ENCODE data around the gene SLC7A7.

The SLC7A7 gene

GRCh38 chr14:22843123-22843925, 28.1 kb upstream of the SLC7A7 start:
- TF ChIP-seq, protein P1, sequence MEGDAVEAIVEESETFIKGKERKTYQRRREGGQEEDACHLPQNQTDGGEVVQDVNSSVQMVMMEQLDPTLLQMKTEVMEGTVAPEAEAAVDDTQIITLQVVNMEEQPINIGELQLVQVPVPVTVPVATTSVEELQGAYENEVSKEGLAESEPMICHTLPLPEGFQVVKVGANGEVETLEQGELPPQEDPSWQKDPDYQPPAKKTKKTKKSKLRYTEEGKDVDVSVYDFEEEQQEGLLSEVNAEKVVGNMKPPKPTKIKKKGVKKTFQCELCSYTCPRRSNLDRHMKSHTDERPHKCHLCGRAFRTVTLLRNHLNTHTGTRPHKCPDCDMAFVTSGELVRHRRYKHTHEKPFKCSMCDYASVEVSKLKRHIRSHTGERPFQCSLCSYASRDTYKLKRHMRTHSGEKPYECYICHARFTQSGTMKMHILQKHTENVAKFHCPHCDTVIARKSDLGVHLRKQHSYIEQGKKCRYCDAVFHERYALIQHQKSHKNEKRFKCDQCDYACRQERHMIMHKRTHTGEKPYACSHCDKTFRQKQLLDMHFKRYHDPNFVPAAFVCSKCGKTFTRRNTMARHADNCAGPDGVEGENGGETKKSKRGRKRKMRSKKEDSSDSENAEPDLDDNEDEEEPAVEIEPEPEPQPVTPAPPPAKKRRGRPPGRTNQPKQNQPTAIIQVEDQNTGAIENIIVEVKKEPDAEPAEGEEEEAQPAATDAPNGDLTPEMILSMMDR (IDR thresholded peaks at IDR 0.05; ENCODE audit: low read depth, low read length) = no peak
- no peak for DNase-seq (ENCODE audit: low read depth in 2 of 2)
- no peak overlapping the region for H3K4me3 ChIP-seq (replicated peaks in 1 of 2; ENCODE audit: low read depth in 2 of 2, low read length in 2 of 2)

DNA sequence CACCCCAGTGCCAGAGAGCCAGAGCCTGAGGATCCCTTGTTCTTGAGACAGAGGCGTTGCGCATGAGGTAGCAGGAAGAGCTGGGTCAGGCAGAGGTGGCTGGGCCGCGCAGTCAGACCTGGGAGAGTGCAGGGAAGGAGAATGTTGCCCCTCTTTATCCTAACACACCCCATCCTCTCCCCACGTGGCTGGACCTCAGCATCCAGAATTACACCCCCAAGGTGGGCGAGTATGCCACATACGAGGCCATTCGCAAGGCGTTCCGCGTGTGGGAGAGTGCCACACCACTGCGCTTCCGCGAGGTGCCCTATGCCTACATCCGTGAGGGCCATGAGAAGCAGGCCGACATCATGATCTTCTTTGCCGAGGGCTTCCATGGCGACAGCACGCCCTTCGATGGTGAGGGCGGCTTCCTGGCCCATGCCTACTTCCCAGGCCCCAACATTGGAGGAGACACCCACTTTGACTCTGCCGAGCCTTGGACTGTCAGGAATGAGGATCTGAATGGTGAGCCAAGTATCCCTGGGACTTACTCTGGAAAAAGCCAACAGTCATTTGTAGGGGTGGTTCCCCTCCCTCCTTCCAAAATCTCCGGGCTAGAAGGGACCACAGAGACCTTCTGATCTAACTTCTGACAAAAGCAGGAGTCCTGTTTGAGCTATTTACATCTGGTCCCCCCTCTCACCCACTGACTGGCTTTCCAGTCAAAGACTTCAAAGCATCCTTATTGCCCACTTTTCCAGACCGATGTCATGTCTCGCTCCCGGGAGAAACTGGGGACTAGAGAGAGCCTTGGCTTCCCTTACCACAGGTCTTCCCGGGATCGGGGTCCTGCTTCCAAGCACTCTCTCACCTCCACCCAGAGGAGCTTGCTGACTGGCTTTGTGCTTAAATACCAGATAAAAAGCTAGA, 27.2 kb upstream of the SLC7A7 start:
- TF ChIP-seq, protein P1 (IDR thresholded peaks at IDR 0.05; ENCODE audit: low read depth, low read length) = no peak
- H3K4me3 ChIP-seq (replicated peaks in 1 of 2; ENCODE audit: low read depth in 2 of 2, low read length in 2 of 2) = no peak overlapping the region
- DNase-seq (ENCODE audit: low read depth in 2 of 2) = no peak

- H3K4me3 ChIP-seq (replicated peaks in 1 of 2; ENCODE audit: low read depth in 2 of 2, low read length in 2 of 2) = no peak overlapping the region
- no peak for DNase-seq (ENCODE audit: low read depth in 2 of 2)
- TF ChIP-seq, protein P1 (IDR thresholded peaks at IDR 0.05; ENCODE audit: low read depth, low read length) = no peak
Measured at GRCh38 chr14:22841769-22842168, 26.5 kb upstream of the SLC7A7 start.

GRCh38 chr14:22841311-22841710, 26.1 kb upstream of the SLC7A7 start:
- DNase-seq (ENCODE audit: low read depth in 2 of 2) = no peak
- no peak overlapping the region for H3K4me3 ChIP-seq (replicated peaks in 1 of 2; ENCODE audit: low read depth in 2 of 2, low read length in 2 of 2)
- TF ChIP-seq, protein P1 (IDR thresholded peaks at IDR 0.05; ENCODE audit: low read depth, low read length) = no peak

GRCh38 chr14:22839159-22839779, 24.0 kb upstream of the SLC7A7 start:
- peak overlapping the region; percentile 91 to 94 for H3K4me3 ChIP-seq (replicated peaks in 1 of 2; ENCODE audit: low read depth in 2 of 2, low read length in 2 of 2)
- TF ChIP-seq, protein P1 (IDR thresholded peaks at IDR 0.05; ENCODE audit: low read depth, low read length) = no peak
- peak; percentile 65 to 71 for DNase-seq (ENCODE audit: low read depth in 2 of 2)

DNA sequence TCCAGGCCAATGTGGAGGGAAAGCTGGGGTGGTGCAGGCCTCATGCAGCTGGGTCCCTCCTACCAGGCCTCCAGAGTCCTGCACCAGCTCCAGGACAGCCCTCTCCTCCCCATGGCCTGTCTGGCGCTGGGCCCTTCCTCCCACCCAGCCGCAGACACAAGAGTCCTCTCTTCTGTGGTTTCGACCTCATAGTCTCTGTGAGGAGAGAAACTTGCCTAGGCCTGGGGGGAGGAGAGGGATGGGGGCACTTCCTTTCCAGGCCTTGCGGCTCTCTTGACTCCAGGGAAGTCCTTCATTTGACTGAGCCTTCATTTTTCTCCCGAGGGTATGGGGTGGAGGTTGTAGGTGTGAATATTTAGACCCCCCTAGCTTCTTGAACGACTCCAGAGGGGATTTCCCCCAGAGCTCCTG, 23.4 kb upstream of the SLC7A7 start:
- TF ChIP-seq, protein P1 (IDR thresholded peaks at IDR 0.05; ENCODE audit: low read depth, low read length) = no peak
- DNase-seq (ENCODE audit: low read depth in 2 of 2) = peak; percentile 67 to 73

More for the DNA sequence above, 23.4 kb upstream of the SLC7A7 start:
- peak overlapping the region; percentile 91 to 94 for H3K4me3 ChIP-seq (replicated peaks in 1 of 2; ENCODE audit: low read depth in 2 of 2, low read length in 2 of 2)
